ENCODE measurements around the gene RAET1E. TPM values are rescaled to one million over a fixed set of nuclear protein-coding genes. Genes with fewer than 3 reads are reported as not detected.
"Not testable (repeated sequence)": the region's sequence is repeated elsewhere in the genome, so short reads cannot be mapped to it uniquely, and the experiment has no call there.

Gene RAET1E
- not detected for total RNA-seq
- polyA plus RNA-seq (2013, experiment 1 of 2): 0.10 TPM
- 0.08 TPM for polyA plus RNA-seq (2013, experiment 2 of 2)
- 0 to 0.21 (median 0) reads per million in 172 experiments for total RNA-seq

- H3K27ac ChIP-seq (ENCODE audit: low read depth in 1 of 2, low read length in 2 of 2): no peak within 1 kb of the TSS
- Mint-ChIP-seq H3K4me1 (ENCODE audit: low read depth) (peaks cover 10% of the 10 kb centered on the region), H3K36me3 (ENCODE audit: low read depth) (no peaks in the 10 kb centered on the region), H3K27ac (no peak within 1 kb of the TSS), H3K4me3 (no peak within 1 kb of the TSS), H3K27me3 (peaks cover 10% of the 10 kb centered on the region), H3K9me3 (no peaks in the 10 kb centered on the region)
- DNase-seq (no peak), ATAC-seq (ENCODE audit: poor library complexity) (no peak)
- CTCF ChIA-PET: interaction anchor here (1.0 kb wide), 1 partner anchor 33 kb away, joined by 3 read pairs; no protein-coding TSS in a partner anchor
- no peaks in the 10 kb centered on the region for H3K36me3 ChIP-seq (ENCODE audit: insufficient read depth, low read length)
- peak within 1 kb of the TSS; percentile 1 for H3K4me3 ChIP-seq (ENCODE audit: low read length)
- POLR2A ChIA-PET: no interaction called here
- H3K27me3 ChIP-seq (ENCODE audit: control insufficient read depth in 1 of 2, insufficient read depth in 2 of 2, low read length in 2 of 2): no peaks in the 10 kb centered on the region
- H3K9me3 ChIP-seq (ENCODE audit: control insufficient read depth in 1 of 2, insufficient read depth in 1 of 2, low read length in 2 of 2): no peaks in the 10 kb centered on the region
- intact Hi-C loops (cut with DNase I, micrococcal nuclease): no loop called here
- peaks cover 20% of the 10 kb centered on the region for H3K4me1 ChIP-seq (ENCODE audit: insufficient read depth, low read length)
- no peak for TF ChIP-seq CTCF (IDR thresholded peaks at IDR 0.05)
Observed at GRCh38 chr6:149897855-149898744, at the start of gene RAET1E. TSS of gene RAET1E (minus strand) at chr6:149898113. CDS start at chr6:149890901, 7,212 bp downstream.

- peaks cover 15 to 41% of the 10 kb centered on the region in 2 experiments for H3K27me3 ChIP-seq (ENCODE audit: control insufficient read depth in 1 of 2, insufficient read depth in 2 of 2, low read length in 2 of 2)
- H3K36me3 Mint-ChIP-seq (ENCODE audit: low read depth); H3K4me3 ChIP-seq (ENCODE audit: low read length); ATAC-seq (ENCODE audit: poor library complexity); DNase-seq; H3K4me3 Mint-ChIP-seq; H3K9me3 ChIP-seq (ENCODE audit: control insufficient read depth in 1 of 2, insufficient read depth in 1 of 2, low read length in 2 of 2); H3K4me1 ChIP-seq (ENCODE audit: insufficient read depth, low read length); H3K4me1 Mint-ChIP-seq (ENCODE audit: low read depth); intact Hi-C loops (cut with DNase I, micrococcal nuclease); CTCF ChIA-PET; H3K27ac Mint-ChIP-seq; H3K27ac ChIP-seq (ENCODE audit: low read depth in 1 of 2, low read length in 2 of 2); H3K9me3 Mint-ChIP-seq; H3K36me3 ChIP-seq (ENCODE audit: insufficient read depth, low read length); POLR2A ChIA-PET: not testable (repeated sequence)
- H3K27me3 Mint-ChIP-seq: peaks cover 60% of the 10 kb centered on the region
Observed at GRCh38 chr6:149947533-149947932, 49.6 kb upstream of the RAET1E start.

- H3K9me3 ChIP-seq (ENCODE audit: control insufficient read depth in 1 of 2, insufficient read depth in 1 of 2, low read length in 2 of 2); H3K4me3 ChIP-seq (ENCODE audit: low read length); H3K36me3 Mint-ChIP-seq (ENCODE audit: low read depth); POLR2A ChIA-PET; H3K9me3 Mint-ChIP-seq; CTCF ChIA-PET; H3K27ac ChIP-seq (ENCODE audit: low read depth in 1 of 2, low read length in 2 of 2); ATAC-seq (ENCODE audit: poor library complexity); DNase-seq; H3K27ac Mint-ChIP-seq; H3K4me3 Mint-ChIP-seq; intact Hi-C loops (cut with DNase I, micrococcal nuclease); H3K4me1 ChIP-seq (ENCODE audit: insufficient read depth, low read length); H3K4me1 Mint-ChIP-seq (ENCODE audit: low read depth); H3K36me3 ChIP-seq (ENCODE audit: insufficient read depth, low read length): not testable (repeated sequence)
- peaks cover 8 to 32% of the 10 kb centered on the region in 2 experiments for H3K27me3 ChIP-seq (ENCODE audit: control insufficient read depth in 1 of 2, insufficient read depth in 2 of 2, low read length in 2 of 2)
- H3K27me3 Mint-ChIP-seq: peaks cover 57% of the 10 kb centered on the region
Observed at GRCh38 chr6:149946631-149947030, 48.7 kb upstream of the RAET1E start.

GRCh38 chr6:149945276-149945675 is 47.4 kb upstream of the RAET1E start:
- H3K36me3 Mint-ChIP-seq (ENCODE audit: low read depth); DNase-seq; CTCF ChIA-PET; H3K27ac Mint-ChIP-seq; H3K36me3 ChIP-seq (ENCODE audit: insufficient read depth, low read length); intact Hi-C loops (cut with DNase I, micrococcal nuclease); H3K4me3 ChIP-seq (ENCODE audit: low read length); ATAC-seq (ENCODE audit: poor library complexity); H3K9me3 ChIP-seq (ENCODE audit: control insufficient read depth in 1 of 2, insufficient read depth in 1 of 2, low read length in 2 of 2); H3K4me3 Mint-ChIP-seq; H3K27ac ChIP-seq (ENCODE audit: low read depth in 1 of 2, low read length in 2 of 2); H3K9me3 Mint-ChIP-seq; POLR2A ChIA-PET: not testable (repeated sequence)
- Histone ChIP-seq H3K4me1 (ENCODE audit: insufficient read depth, low read length) (peaks cover 22% of the 10 kb centered on the region), H3K27me3 (ENCODE audit: control insufficient read depth in 1 of 2, insufficient read depth in 2 of 2, low read length in 2 of 2) (peaks cover 7 to 27% of the 10 kb centered on the region in 2 experiments)
- H3K27me3 Mint-ChIP-seq: peaks cover 57% of the 10 kb centered on the region
- peaks cover 13% of the 10 kb centered on the region for H3K4me1 Mint-ChIP-seq (ENCODE audit: low read depth)

- POLR2A ChIA-PET; DNase-seq; H3K36me3 Mint-ChIP-seq (ENCODE audit: low read depth); H3K27ac ChIP-seq (ENCODE audit: low read depth in 1 of 2, low read length in 2 of 2); H3K4me3 ChIP-seq (ENCODE audit: low read length); CTCF ChIA-PET; ATAC-seq (ENCODE audit: poor library complexity); intact Hi-C loops (cut with DNase I, micrococcal nuclease); H3K9me3 Mint-ChIP-seq; H3K36me3 ChIP-seq (ENCODE audit: insufficient read depth, low read length): not testable (repeated sequence)
- H3K4me1 Mint-ChIP-seq (ENCODE audit: low read depth): peaks cover 31% of the 10 kb centered on the region
- H3K27ac Mint-ChIP-seq: peak overlapping the region; percentile 21
- peaks cover 36% of the 10 kb centered on the region for H3K4me1 ChIP-seq (ENCODE audit: insufficient read depth, low read length)
- H3K4me3 Mint-ChIP-seq: peak overlapping the region; percentile 84
- peaks cover 25 to 33% of the 10 kb centered on the region in 2 experiments for H3K27me3 ChIP-seq (ENCODE audit: control insufficient read depth in 1 of 2, insufficient read depth in 2 of 2, low read length in 2 of 2)
- peaks cover 0 to 11% of the 10 kb centered on the region in 2 experiments for H3K9me3 ChIP-seq (ENCODE audit: control insufficient read depth in 1 of 2, insufficient read depth in 1 of 2, low read length in 2 of 2)
- peaks cover 56% of the 10 kb centered on the region for H3K27me3 Mint-ChIP-seq
Observed at GRCh38 chr6:149943321-149943720, 45.4 kb upstream of the RAET1E start.
